H9 (cell line): Measurements from ENCODE around the gene EIF3M. TPM values are rescaled to one million over a fixed set of nuclear protein-coding genes. Genes with fewer than 3 reads are reported as not detected.

Source experiments
- DNase-seq: peaks from one replicate; pipeline ENCODE4 v3.0.0-alpha.2; 2017
- H2AFZ ChIP-seq: one replicate; pipeline ENCODE4 v1.6.1; 2013; ENCODE audit warnings: mild to moderate bottlenecking, low read length, control low read depth, moderate library complexity
- H2AK5ac ChIP-seq: 2 replicates; pipeline ENCODE4 v1.6.1; 2013; ENCODE audit warnings: low read length, control low read depth, mixed read lengths; ENCODE audit not compliant: insufficient read length
- H2BK120ac ChIP-seq: one replicate; pipeline ENCODE4 v1.6.1; 2013; ENCODE audit warnings: low read depth, mild to moderate bottlenecking, low read length, control low read depth, inconsistent platforms; ENCODE audit not compliant: poor library complexity, severe bottlenecking
- H2BK12ac ChIP-seq: 2 replicates; pipeline ENCODE4 v1.6.1; 2013; ENCODE audit warnings: low read length, control low read depth, mixed read lengths, low read depth; ENCODE audit not compliant: insufficient read length
- H2BK15ac ChIP-seq: 2 replicates; pipeline ENCODE4 v1.6.1; 2013; ENCODE audit warnings: low read depth, low read length, control low read depth
- H2BK20ac ChIP-seq: one replicate; pipeline ENCODE4 v1.6.1; 2013; ENCODE audit warnings: low read depth, mild to moderate bottlenecking, low read length, control low read depth, inconsistent platforms; ENCODE audit not compliant: poor library complexity, severe bottlenecking
- H2BK5ac ChIP-seq: 2 replicates; pipeline ENCODE4 v1.6.1; 2013; ENCODE audit warnings: low read length, control low read depth, mixed read lengths; ENCODE audit not compliant: insufficient read length
- H3K14ac ChIP-seq: 2 replicates; pipeline ENCODE4 v1.6.1; 2013; ENCODE audit warnings: low read length, control low read depth; ENCODE audit not compliant: insufficient read depth
- H3K18ac ChIP-seq: 2 replicates; pipeline ENCODE4 v1.6.1; 2013; ENCODE audit warnings: low read depth, mild to moderate bottlenecking, mixed read lengths, low read length, control low read depth; ENCODE audit not compliant: insufficient read length
- H3K23ac ChIP-seq: 2 replicates; pipeline ENCODE4 v1.6.1; 2013; ENCODE audit warnings: low read length, control low read depth, mixed read lengths, low read depth; ENCODE audit not compliant: insufficient read length
- H3K23me2 ChIP-seq: 2 replicates; pipeline ENCODE4 v1.6.1; 2013; ENCODE audit warnings: low read depth, mild to moderate bottlenecking, mixed read lengths, low read length, control low read depth; ENCODE audit not compliant: insufficient read length, poor library complexity, severe bottlenecking
- H3K27ac ChIP-seq: 2 replicates; pipeline ENCODE4 v1.5.1; 2013; ENCODE audit warnings: low read length, control low read depth, mixed read lengths, low read depth; ENCODE audit not compliant: insufficient read length
- H3K27me3 ChIP-seq: 2 replicates; pipeline ENCODE4 v1.6.1; 2013; ENCODE audit warnings: low read length, control low read depth, inconsistent platforms; ENCODE audit not compliant: insufficient read depth
- H3K4ac ChIP-seq: 2 replicates; pipeline ENCODE4 v1.6.1; 2013; ENCODE audit warnings: low read depth, mild to moderate bottlenecking, control low read depth, inconsistent platforms, low read length, moderate library complexity
- H3K4me1 ChIP-seq: 2 replicates; pipeline ENCODE4 v1.6.1; 2013; ENCODE audit warnings: low read length, control low read depth, inconsistent platforms; ENCODE audit not compliant: insufficient read depth
- H3K4me2 ChIP-seq: 2 replicates; pipeline ENCODE4 v1.6.1; 2013; ENCODE audit warnings: low read length, control low read depth, mixed read lengths; ENCODE audit not compliant: insufficient read length, insufficient read depth
- H3K56ac ChIP-seq: 2 replicates; pipeline ENCODE4 v1.6.1; 2013; ENCODE audit warnings: low read depth, mild to moderate bottlenecking, mixed read lengths, low read length, control low read depth; ENCODE audit not compliant: insufficient read length
- H3K79me1 ChIP-seq: 2 replicates; pipeline ENCODE4 v1.6.1; 2013; ENCODE audit warnings: low read depth, mild to moderate bottlenecking, moderate library complexity, low read length, control low read depth, inconsistent platforms; ENCODE audit not compliant: insufficient read depth, poor library complexity, severe bottlenecking
- H3K79me2 ChIP-seq: 2 replicates; pipeline ENCODE4 v1.6.1; 2013; ENCODE audit warnings: low read length, control low read depth, inconsistent platforms; ENCODE audit not compliant: insufficient read depth
- H3K9ac ChIP-seq: 2 replicates; pipeline ENCODE4 v1.6.1; 2013; ENCODE audit warnings: low read length, control low read depth, mixed read lengths; ENCODE audit not compliant: insufficient read length; ENCODE audit errors: extremely low read depth
- H3K9me3 ChIP-seq: one replicate; pipeline ENCODE4 v1.6.1; 2013; ENCODE audit warnings: low read depth, low read length, inconsistent platforms; ENCODE audit not compliant: control insufficient read depth
- H3T11ph ChIP-seq: one replicate; pipeline ENCODE4 v1.6.1; 2013; ENCODE audit warnings: mild to moderate bottlenecking, low read length, control low read depth, inconsistent platforms
- H4K20me1 ChIP-seq: one replicate; pipeline ENCODE4 v1.6.1; 2013; ENCODE audit not compliant: control insufficient read depth, insufficient read length, insufficient read depth
- H4K5ac ChIP-seq: 2 replicates; pipeline ENCODE4 v1.6.1; 2013; ENCODE audit warnings: low read depth, mild to moderate bottlenecking, mixed read lengths, low read length, control low read depth; ENCODE audit not compliant: insufficient read length
- H4K8ac ChIP-seq: replicated peaks from 2 replicates; pipeline ENCODE4 v1.6.1; 2013; ENCODE audit warnings: low read length, control low read depth, mixed read lengths, low read depth; ENCODE audit not compliant: insufficient read length
- H4K91ac ChIP-seq: 2 replicates; pipeline ENCODE4 v1.6.1; 2013; ENCODE audit warnings: low read depth, mild to moderate bottlenecking, moderate library complexity, mixed read lengths, low read length, control low read depth; ENCODE audit not compliant: insufficient read length
- H3K27ac Mint-ChIP-seq, 3 experiments: 2 replicates in 2 of 3; 3 replicates in 1 of 3; pipeline ENCODE4 v1.8.0; 2020 to 2021; ENCODE audit warnings: mixed read lengths in 3 of 3, mild to moderate bottlenecking in 1 of 3, moderate library complexity in 1 of 3
- H3K27me3 Mint-ChIP-seq: 2 replicates; pipeline ENCODE4 v1.8.0; 2021; ENCODE audit warnings: low read depth, mild to moderate bottlenecking, moderate library complexity, mixed read lengths
- H3K36me3 Mint-ChIP-seq, 3 experiments: 2 replicates in 2 of 3; 3 replicates in 1 of 3; pipeline ENCODE4 v1.8.0; 2020 to 2021; ENCODE audit warnings: low read depth in 3 of 3, mixed read lengths in 3 of 3; ENCODE audit not compliant: insufficient read depth in 1 of 3
- H3K4me1 Mint-ChIP-seq, 2 experiments: 2 replicates each; pipeline ENCODE4 v1.8.0; 2020; ENCODE audit warnings: mixed read lengths in 2 of 2
- H3K4me3 Mint-ChIP-seq, 2 experiments: 2 replicates in 1 of 2; 3 replicates in 1 of 2; pipeline ENCODE4 v1.8.0; 2020 to 2021; ENCODE audit warnings: mild to moderate bottlenecking in 2 of 2, mixed read lengths in 2 of 2, moderate library complexity in 1 of 2
- H3K9me3 Mint-ChIP-seq, 2 experiments: 2 replicates in 1 of 2; 3 replicates in 1 of 2; pipeline ENCODE4 v1.8.0; 2020; ENCODE audit warnings: mild to moderate bottlenecking in 2 of 2, mixed read lengths in 2 of 2, moderate library complexity in 1 of 2
- CTCF ChIP-seq: fragments of 200-600 bp; sonication (generic); conservative IDR thresholded peaks from 3 replicates; pipeline ENCODE4 v1.8.0; 2021; ENCODE audit warnings: antibody characterized with exemption, mild to moderate bottlenecking
- WGBS: extraction: QIAGEN DNeasy Blood & Tissue Kit; methylation state at CpG from one replicate; pipeline ENCODE4 v1.1.7; 2013; ENCODE audit warnings: missing lambda C conversion rate, low lambda C conversion rate, mixed read lengths; ENCODE audit not compliant: insufficient read length; ENCODE audit errors: extremely low coverage; 5-methylcytosine and 5-hydroxymethylcytosine counted together
- total RNA-seq: library from RNA; stranded (reverse); gene quantifications from 2 replicates; pipeline ENCODE4 v1.2.1, GENCODE V29; 2021

EIF3M gene
- total RNA-seq, 1 experiment from 2014 or later = 365 TPM

GRCh38 chr11:32581556-32581955 is 2.1 kb upstream of the EIF3M start:
- Histone ChIP-seq H3K14ac (no peak overlapping the region), H3K27me3 (no peaks in the 10 kb centered on the region), H2AK5ac (no peak overlapping the region), H4K5ac (no peak overlapping the region), H2BK20ac (no peak overlapping the region), H4K20me1 (no peaks in the 10 kb centered on the region), H3K18ac (no peak overlapping the region), H4K91ac (no peak overlapping the region), H3K4me1 (no peaks in the 10 kb centered on the region), H2BK120ac (no peak overlapping the region), H2BK5ac (no peak overlapping the region), H3K56ac (no peak overlapping the region), H3K79me1 (no peaks in the 10 kb centered on the region), H2BK15ac (no peak overlapping the region), H3K9ac (no peak overlapping the region), H2BK12ac (no peak overlapping the region), H3K23me2 (peaks cover 3% of the 10 kb centered on the region), H3K79me2 (peaks cover 24% of the 10 kb centered on the region; the same call in 1 of the 2 replicates), H3K9me3 (no peaks in the 10 kb centered on the region), H3K23ac (no peak overlapping the region), H2AFZ (no peak overlapping the region), H3K4me2 (no peak overlapping the region), H3K27ac (no peak overlapping the region), H3K4ac (no peak overlapping the region), H4K8ac (no peak overlapping the region), H3T11ph (no peak overlapping the region)
- Mint-ChIP-seq H3K4me1 (peaks cover 15 to 23% of the 10 kb centered on the region in 2 experiments), H3K27me3 (no peaks in the 10 kb centered on the region), H3K27ac (no peak overlapping the region), H3K9me3 (no peaks in the 10 kb centered on the region), H3K4me3 (no peak overlapping the region), H3K36me3 (peaks cover 1 to 14% (median 4%) of the 10 kb centered on the region in 3 experiments; a peak in 6 of 7 replicates)
- no peak for DNase-seq
- WGBS = no CpG with 5 or more reads among the region's 3 CpGs
- TF ChIP-seq CTCF = no peak
